ENCODE measurements around the gene BPTF. TPM values are rescaled to one million over a fixed set of nuclear protein-coding genes. Genes with fewer than 3 reads are reported as not detected.

The BPTF gene
- total RNA-seq, 1 donor from 2014 or later = 96.9 TPM

GRCh38 chr17:67868176-67868575 is 42.9 kb downstream of the BPTF start:
- H3K27me3 ChIP-seq (ENCODE audit: low read depth) = no peaks in the 10 kb centered on the region
- TF ChIP-seq, protein P1, sequence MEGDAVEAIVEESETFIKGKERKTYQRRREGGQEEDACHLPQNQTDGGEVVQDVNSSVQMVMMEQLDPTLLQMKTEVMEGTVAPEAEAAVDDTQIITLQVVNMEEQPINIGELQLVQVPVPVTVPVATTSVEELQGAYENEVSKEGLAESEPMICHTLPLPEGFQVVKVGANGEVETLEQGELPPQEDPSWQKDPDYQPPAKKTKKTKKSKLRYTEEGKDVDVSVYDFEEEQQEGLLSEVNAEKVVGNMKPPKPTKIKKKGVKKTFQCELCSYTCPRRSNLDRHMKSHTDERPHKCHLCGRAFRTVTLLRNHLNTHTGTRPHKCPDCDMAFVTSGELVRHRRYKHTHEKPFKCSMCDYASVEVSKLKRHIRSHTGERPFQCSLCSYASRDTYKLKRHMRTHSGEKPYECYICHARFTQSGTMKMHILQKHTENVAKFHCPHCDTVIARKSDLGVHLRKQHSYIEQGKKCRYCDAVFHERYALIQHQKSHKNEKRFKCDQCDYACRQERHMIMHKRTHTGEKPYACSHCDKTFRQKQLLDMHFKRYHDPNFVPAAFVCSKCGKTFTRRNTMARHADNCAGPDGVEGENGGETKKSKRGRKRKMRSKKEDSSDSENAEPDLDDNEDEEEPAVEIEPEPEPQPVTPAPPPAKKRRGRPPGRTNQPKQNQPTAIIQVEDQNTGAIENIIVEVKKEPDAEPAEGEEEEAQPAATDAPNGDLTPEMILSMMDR (IDR thresholded peaks at IDR 0.05) = no peak
- H3K27ac ChIP-seq = no peak overlapping the region
- ATAC-seq (no peak), DNase-seq (no peak)
- H3K4me1 ChIP-seq = peaks cover 22% of the 10 kb centered on the region
- intact Hi-C loops (cut with DNase I) = no loop called here
- H3K4me3 ChIP-seq = no peak overlapping the region
- peaks cover 24% of the 10 kb centered on the region for H3K36me3 ChIP-seq
- no peaks in the 10 kb centered on the region for H3K9me3 ChIP-seq

- TF ChIP-seq, protein P1 (IDR thresholded peaks at IDR 0.05) = no peak
- Histone ChIP-seq H3K36me3 (peaks cover 40% of the 10 kb centered on the region), H3K4me3 (no peak overlapping the region), H3K4me1 (no peaks in the 10 kb centered on the region), H3K27ac (no peak overlapping the region), H3K9me3 (no peaks in the 10 kb centered on the region), H3K27me3 (ENCODE audit: low read depth) (no peaks in the 10 kb centered on the region)
- no peak for ATAC-seq
- intact Hi-C loops (cut with DNase I) = no loop called here
- DNase-seq = no peak
Observed at GRCh38 chr17:67879662-67880061, 54.4 kb downstream of the BPTF start.

- H3K4me1 ChIP-seq = no peaks in the 10 kb centered on the region
- intact Hi-C loops (cut with DNase I) = no loop called here
- DNase-seq (no peak), ATAC-seq (no peak)
- H3K9me3 ChIP-seq = no peaks in the 10 kb centered on the region
- peaks cover 28% of the 10 kb centered on the region for H3K36me3 ChIP-seq
- TF ChIP-seq, protein P1 (IDR thresholded peaks at IDR 0.05) = no peak
- H3K27ac ChIP-seq = no peak overlapping the region
- H3K4me3 ChIP-seq = no peak overlapping the region
- no peaks in the 10 kb centered on the region for H3K27me3 ChIP-seq (ENCODE audit: low read depth)
Observed at GRCh38 chr17:67881083-67881482, 55.8 kb downstream of the BPTF start.

GRCh38 chr17:67884741-67885140 is 59.4 kb downstream of the BPTF start:
- ATAC-seq (no peak), DNase-seq (no peak)
- Histone ChIP-seq H3K9me3 (no peaks in the 10 kb centered on the region), H3K4me3 (no peak overlapping the region), H3K4me1 (no peaks in the 10 kb centered on the region), H3K27me3 (ENCODE audit: low read depth) (no peaks in the 10 kb centered on the region), H3K36me3 (peaks cover 34% of the 10 kb centered on the region), H3K27ac (no peak overlapping the region)
- intact Hi-C loops (cut with DNase I) = no loop called here
- TF ChIP-seq, protein P1 (IDR thresholded peaks at IDR 0.05) = no peak

DNA sequence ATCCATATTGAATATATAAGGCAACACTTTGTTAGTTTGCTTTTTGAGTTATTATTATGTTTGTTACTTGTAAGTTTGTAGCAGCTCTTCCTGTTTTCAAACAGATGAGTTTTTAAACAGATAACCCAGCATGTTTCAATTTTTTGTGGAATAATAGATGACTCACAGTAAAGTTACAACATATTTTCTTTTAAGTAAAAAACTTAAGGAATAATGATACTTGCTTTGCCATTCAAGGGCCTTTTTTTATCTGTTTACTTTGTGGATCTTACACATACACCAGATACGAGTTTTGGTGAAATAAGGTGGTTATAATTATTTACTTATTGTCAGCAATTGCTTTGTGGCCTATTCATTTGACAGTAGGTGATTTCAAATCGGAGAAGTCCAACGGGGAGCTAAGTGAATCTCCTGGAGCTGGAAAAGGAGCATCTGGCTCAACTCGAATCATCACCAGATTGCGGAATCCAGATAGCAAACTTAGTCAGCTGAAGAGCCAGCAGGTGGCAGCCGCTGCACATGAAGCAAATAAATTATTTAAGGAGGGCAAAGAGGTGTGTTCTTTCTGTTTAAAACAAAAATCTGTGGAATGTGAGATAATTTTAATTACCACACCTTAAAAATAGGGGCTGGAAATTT is 66.3 kb downstream of the BPTF start:
- intact Hi-C loops (cut with DNase I) = no loop called here
- Histone ChIP-seq H3K4me3 (no peak overlapping the region), H3K36me3 (peaks cover 76% of the 10 kb centered on the region), H3K4me1 (peaks cover 7% of the 10 kb centered on the region), H3K27ac (no peak overlapping the region), H3K9me3 (no peaks in the 10 kb centered on the region), H3K27me3 (ENCODE audit: low read depth) (no peaks in the 10 kb centered on the region)
- TF ChIP-seq, protein P1 (IDR thresholded peaks at IDR 0.05) = peak; percentile 25
- DNase-seq (no peak), ATAC-seq (no peak)

Data from lower lobe of right lung (tissue), 2 donors.